LoVo (cell line): ENCODE measurements around the gene LRP1-AS.

ENCODE experiments used
- DNase-seq: peaks from one replicate; pipeline ENCODE4 v3.0.0-alpha.2; 2016; ENCODE audit warnings: low spot score

The LRP1-AS gene

GRCh38 chr12:57180321-57180989 is 33.0 kb upstream of the LRP1-AS start:
- no peak for DNase-seq

- DNase-seq = no peak
Observed at GRCh38 chr12:57179331-57180086, 32.1 kb upstream of the LRP1-AS start.

GRCh38 chr12:57178213-57178612 is 30.8 kb upstream of the LRP1-AS start:
- no peak for DNase-seq

GRCh38 chr12:57177354-57177753 is 29.9 kb upstream of the LRP1-AS start:
- DNase-seq = no peak

- no peak for DNase-seq
Observed at GRCh38 chr12:57176846-57177245, 29.4 kb upstream of the LRP1-AS start.

- DNase-seq = no peak
Observed at GRCh38 chr12:57176139-57176477, 28.7 kb upstream of the LRP1-AS start.

- DNase-seq = peak; percentile 71
Observed at GRCh38 chr12:57175428-57176138, 28.2 kb upstream of the LRP1-AS start.

- no peak for DNase-seq
Observed at GRCh38 chr12:57173683-57174082, 26.3 kb upstream of the LRP1-AS start.

GRCh38 chr12:57173089-57173488 is 25.7 kb upstream of the LRP1-AS start:
- DNase-seq = no peak

- DNase-seq = no peak
Observed at GRCh38 chr12:57171668-57172067, 24.2 kb upstream of the LRP1-AS start.

- DNase-seq = no peak
Observed at GRCh38 chr12:57170927-57171326, 23.5 kb upstream of the LRP1-AS start.

- DNase-seq = no peak
Observed at GRCh38 chr12:57170408-57170807, 23.0 kb upstream of the LRP1-AS start.

- no peak for DNase-seq
Observed at GRCh38 chr12:57169969-57170368, 22.6 kb upstream of the LRP1-AS start.

GRCh38 chr12:57169046-57169795 is 21.8 kb upstream of the LRP1-AS start:
- DNase-seq = no peak

GRCh38 chr12:57168058-57168457 is 20.6 kb upstream of the LRP1-AS start:
- no peak for DNase-seq

GRCh38 chr12:57166971-57167371 is 19.6 kb upstream of the LRP1-AS start:
- DNase-seq = no peak

GRCh38 chr12:57165741-57166140 is 18.3 kb upstream of the LRP1-AS start:
- DNase-seq = no peak

GRCh38 chr12:57164966-57165625 is 17.7 kb upstream of the LRP1-AS start:
- DNase-seq = no peak

- DNase-seq = no peak
Observed at GRCh38 chr12:57164454-57164853, 17.0 kb upstream of the LRP1-AS start.

GRCh38 chr12:57162553-57163125 is 15.2 kb upstream of the LRP1-AS start:
- no peak for DNase-seq

- DNase-seq = no peak
Observed at GRCh38 chr12:57161491-57161890, 14.1 kb upstream of the LRP1-AS start.

GRCh38 chr12:57160741-57161140 is 13.3 kb upstream of the LRP1-AS start:
- DNase-seq = no peak
